Pancreas (tissue), 10 donors: ENCODE data around the gene ANKS1A. TPM values are rescaled to one million over a fixed set of nuclear protein-coding genes. Genes with fewer than 3 reads are reported as not detected.

Source experiments
- ATAC-seq, 4 donors: fragments of 200-7000 bp; cut with Tn5 transposase; one replicate each; pipeline versions ENCODE4 v1.8.0 to v1.9.1; 2020; ENCODE audit warnings: mild to moderate bottlenecking in 4 of 4, moderate library complexity in 4 of 4
- DNase-seq, 6 donors: peaks; one replicate each; pipeline ENCODE4 v3.0.0-alpha.2; 2020
- FAIRE-seq: peaks from 2 replicates; lab custom pipeline; 2012; peaks lifted over from hg19 to GRCh38; lab: Jason Lieb, UNC
- H3K27ac ChIP-seq, 4 donors: fragments of 200-600 bp; sonication (generic); 1 replicate in 3 of 4; 2 replicates in 1 of 4; pipeline versions ENCODE4 v1.5.0 to v1.8.0; 2020
- H3K27me3 ChIP-seq, 4 donors: fragments of 200-600 bp; one replicate each; pipeline ENCODE4 v1.8.0; 2021
- H3K36me3 ChIP-seq, 3 donors: fragments of 200-600 bp; sonication (generic) in 1 of 3; one replicate each; pipeline versions ENCODE4 v1.5.0 to v1.8.0; 2020 to 2021
- H3K4me1 ChIP-seq, 3 donors: fragments of 200-600 bp; one replicate each; pipeline ENCODE4 v1.8.0; 2021
- H3K4me3 ChIP-seq, 4 donors: fragments of 200-600 bp; sonication (generic) in 2 of 4; one replicate each; pipeline versions ENCODE4 v1.5.0 to v1.8.0; 2020 to 2021
- H3K9me3 ChIP-seq, 4 donors: fragments of 200-600 bp; one replicate each; pipeline ENCODE4 v1.8.0; 2021
- CTCF ChIP-seq, 4 donors: fragments of 200-600 bp; sonication (generic) in 3 of 4; IDR thresholded peaks; one replicate each; pipeline versions ENCODE4 v1.5.0 to v1.8.0; 2021; ENCODE audit warnings: antibody characterized with exemption in 4 of 4
- WGBS, 2 donors: extraction: QIAGEN DNeasy Blood & Tissue Kit; methylation state at CpG; one replicate each; pipeline ENCODE4 v1.1.7; 2013; 5-methylcytosine and 5-hydroxymethylcytosine counted together
- intact Hi-C, 3 donors: fragments of 100-400 bp; cut with DNase I; formaldehyde crosslinking; loops; one replicate each; pipeline versions ENCODE4 v1.11.1 to v1.14.2; 2022
- polyA plus RNA-seq, 2 donors: library from polyadenylated mRNA; stranded (reverse); fragments of 200-250 nt; gene quantifications; one replicate each; pipeline ENCODE4 v1.2.3, GENCODE V29; 2013
- total RNA-seq, 6 donors: library from RNA; stranded (reverse); fragmentation: NEBNext Ultra II Directional in 4 of 6; extraction: Animal tissue kit (Norgen Biotek cat#: 25700) in 4 of 6; gene quantifications; one replicate each; pipeline versions ENCODE4 v1.2.1 to v1.2.4, GENCODE V29; 2021 to 2023
- donor health status: healthy with polysubstance abuse.
- donor health status: DM: no; HTN: no; CAD: no; lungs with moderate emphysema.
- donor health status: DM: no; HTN: no; CAD: no.
- donor health status: control.
- donor health status: control.
- donor health status: Bipolar disorder and iron deficiency.
- donor health status: DM: yes; HTN: yes; CAD: no.
- donor health status: DM: no; HTN: no; CAD: no.
- donor health status: DM: no; HTN: no; CAD: no.
- donor health status: DM: yes; HTN: yes; CAD: no.

ANKS1A gene
- total and polyA plus RNA-seq, 8 donors: 6.1 to 16.7 (median 8.0) TPM

- DNase-seq (no peak), FAIRE-seq (no peak), ATAC-seq (peak; percentile 12 to 36 (median 14))
- H3K4me1 ChIP-seq: peaks cover 11 to 36% (median 29%) of the 10 kb centered on the region in 3 donors
- WGBS, 2 donors: 20 to 26% methylated on average over 3 of the region's 3 CpGs
- H3K27ac ChIP-seq: peak overlapping the region; percentile 23 to 84 (median 76)
- no peaks in the 10 kb centered on the region for H3K27me3 ChIP-seq
- TF ChIP-seq CTCF (IDR thresholded peaks at IDR 0.05): no peak
- H3K4me3 ChIP-seq: no peak overlapping the region
- H3K9me3 ChIP-seq: no peaks in the 10 kb centered on the region
- H3K36me3 ChIP-seq: no peaks in the 10 kb centered on the region
- intact Hi-C loops: no loop called here
Observed at GRCh38 chr6:35044761-35045421, 155.8 kb downstream of the ANKS1A start.

GRCh38 chr6:35046103-35046502 lies 157.0 kb downstream of the ANKS1A start:
- no peaks in the 10 kb centered on the region for H3K36me3 ChIP-seq
- peak overlapping the region in 3 of 4 donors; percentile 73 to 84 (median 79) for H3K27ac ChIP-seq
- FAIRE-seq: no peak

GRCh38 chr6:35046862-35047261 lies 157.8 kb downstream of the ANKS1A start:
- no peaks in the 10 kb centered on the region for H3K27me3 ChIP-seq
- peaks cover 11 to 36% (median 29%) of the 10 kb centered on the region in 3 donors for H3K4me1 ChIP-seq
- DNase-seq: no peak
- ATAC-seq: no peak
- H3K4me3 ChIP-seq: no peak overlapping the region
- 59 to 61% methylated on average over 1 of the region's 1 CpG for whole genome bisulfite sequencing, 2 donors
- peak overlapping the region; percentile 46 to 74 (median 66) for H3K27ac ChIP-seq
- no peak for FAIRE-seq
- no peaks in the 10 kb centered on the region for H3K9me3 ChIP-seq
- no peak for TF ChIP-seq CTCF (IDR thresholded peaks at IDR 0.05)
- intact Hi-C loops: no loop called here
- no peaks in the 10 kb centered on the region for H3K36me3 ChIP-seq

More at GRCh38 chr6:35046103-35046502, 157.0 kb downstream of the ANKS1A start:
- no peak for ATAC-seq
- no peaks in the 10 kb centered on the region for H3K9me3 ChIP-seq
- no peak for DNase-seq
- no peaks in the 10 kb centered on the region for H3K27me3 ChIP-seq
- peaks cover 11 to 36% (median 29%) of the 10 kb centered on the region in 3 donors for H3K4me1 ChIP-seq
- 57 to 64% methylated on average over 3 of the region's 3 CpGs for WGBS, 2 donors
- TF ChIP-seq CTCF (IDR thresholded peaks at IDR 0.05): no peak
- intact Hi-C loops: no loop called here
- H3K4me3 ChIP-seq: no peak overlapping the region

GRCh38 chr6:35047265-35048011 lies 158.4 kb downstream of the ANKS1A start:
- DNase-seq (no peak), ATAC-seq (peak; percentile 6 to 39 (median 24)), FAIRE-seq (no peak)
- 59 to 61% methylated on average over 7 of the region's 7 CpGs for WGBS, 2 donors
- H3K36me3 ChIP-seq: no peaks in the 10 kb centered on the region
- TF ChIP-seq CTCF (IDR thresholded peaks at IDR 0.05): no peak
- H3K9me3 ChIP-seq: no peaks in the 10 kb centered on the region
- intact Hi-C loops: no loop called here
- H3K4me3 ChIP-seq: no peak overlapping the region
- H3K27ac ChIP-seq: peak overlapping the region; percentile 46 to 74 (median 66)
- no peaks in the 10 kb centered on the region for H3K27me3 ChIP-seq
- H3K4me1 ChIP-seq: peaks cover 11 to 36% (median 29%) of the 10 kb centered on the region in 3 donors
